Mammary epithelial cell (primary cell): ENCODE data around the gene FARP1.

Experiments used
- CTCF ChIP-seq, 2 donors: IDR thresholded peaks in 1 of 2; conservative IDR thresholded peaks in 1 of 2; 2 replicates each; pipeline ENCODE4 v1.5.1; 2011 to 2012; ENCODE audit warnings: inconsistent platforms in 2 of 2, low read length in 2 of 2, mild to moderate bottlenecking in 2 of 2, control low read depth in 1 of 2, low read depth in 1 of 2; ENCODE audit not compliant: insufficient read depth in 1 of 2; ENCODE audit errors: extremely low read depth in 1 of 2
- EZH2 ChIP-seq: IDR thresholded peaks from 2 replicates; pipeline ENCODE4 v1.6.1; 2012; ENCODE audit warnings: low read length, inconsistent platforms, borderline replicate concordance

DNA sequence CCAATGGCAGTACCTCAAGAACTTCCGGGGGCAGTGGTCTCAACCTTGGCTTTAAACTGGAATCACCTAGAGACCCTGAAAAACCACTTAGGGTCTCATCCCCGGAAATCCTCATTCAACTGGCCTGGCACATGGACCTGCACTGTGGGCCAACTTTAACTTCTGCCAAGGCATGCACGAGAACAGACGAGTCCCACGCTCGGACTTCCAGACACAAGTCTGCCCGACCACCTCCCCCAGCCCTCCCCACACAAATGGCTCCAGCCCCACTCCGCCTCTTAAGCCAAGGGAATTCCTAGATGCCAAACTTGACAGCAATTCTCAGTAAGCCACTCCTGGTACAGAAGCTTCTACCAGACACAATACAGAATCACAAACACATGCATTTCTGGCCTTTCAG lies 320.1 kb downstream of the FARP1 start:
- TF ChIP-seq CTCF (conservative IDR thresholded peaks at IDR 0.05 in 1 of 2, IDR thresholded peaks at IDR 0.05 in 1 of 2; ENCODE audit: extremely low read depth in 1 of 2, insufficient read depth in 1 of 2, low read depth in 1 of 2, low read length in 2 of 2) (no peak), EZH2 (no peak)
